K562 (cell line): ENCODE measurements around the gene ECI1. TPM values are rescaled to one million over a fixed set of nuclear protein-coding genes. Genes with fewer than 3 reads are reported as not detected.

Source experiments
- CBFB ChIP-seq: sonication (generic); formaldehyde crosslinking; IDR thresholded peaks from 2 replicates; pipeline ENCODE4 v1.4.0; 2020; ENCODE audit warnings: mild to moderate bottlenecking, missing genetic modification reagents
- CEBPZ ChIP-seq: fragments of 150-350 bp; IDR thresholded peaks from 2 replicates; pipeline ENCODE4 v1.6.1; 2014; ENCODE audit warnings: low read depth, mild to moderate bottlenecking, low read length, borderline replicate concordance
- ELK1 ChIP-seq: sonication (generic); formaldehyde crosslinking; IDR thresholded peaks from 2 replicates; pipeline ENCODE4 v1.8.1; 2022; ENCODE audit warnings: missing genetic modification reagents
- ILK ChIP-seq: fragments of 450-650 bp; IDR thresholded peaks from 2 replicates; pipeline ENCODE4 v1.6.1; 2016; ENCODE audit warnings: missing genetic modification characterization, low read depth, mild to moderate bottlenecking, missing compliant biosample characterization, moderate library complexity, borderline replicate concordance
- L3MBTL2 ChIP-seq: fragments of 450-650 bp; IDR thresholded peaks from 2 replicates; pipeline ENCODE4 v1.6.1; 2016; ENCODE audit warnings: mild to moderate bottlenecking, moderate library complexity
- MCM5 ChIP-seq: fragments of 450-650 bp; IDR thresholded peaks from 2 replicates; pipeline ENCODE4 v1.6.1; 2016; ENCODE audit warnings: low read depth
- NFE2 ChIP-seq: IDR thresholded peaks from 2 replicates; pipeline ENCODE4 v1.6.1; 2014; ENCODE audit warnings: antibody characterized with exemption, low read depth
- OTX1 ChIP-seq: fragments of 450-650 bp; formaldehyde crosslinking; IDR thresholded peaks from 2 replicates; pipeline ENCODE4 v1.4.0; 2022; ENCODE audit warnings: mild to moderate bottlenecking
- PCBP2 ChIP-seq: fragments of 200-400 bp; formaldehyde crosslinking; IDR thresholded peaks from 2 replicates; pipeline ENCODE4 v1.6.1; 2018; ENCODE audit warnings: low read length, low read depth, mild to moderate bottlenecking, moderate library complexity; ENCODE audit not compliant: poor library complexity, severe bottlenecking
- PHTF2 ChIP-seq: fragments of 250-450 bp; sonication (Bioruptor Pico); IDR thresholded peaks from 2 replicates; pipeline ENCODE4 v1.5.0; 2021; ENCODE audit warnings: mild to moderate bottlenecking
- RCOR1 ChIP-seq, 2 experiments: IDR thresholded peaks; 2 replicates each; pipeline ENCODE4 v1.6.1; 2012; ENCODE audit warnings: low read depth in 2 of 2, low read length in 2 of 2, borderline replicate concordance in 1 of 2, improper control_type of control experiment in 1 of 2
- SNAPC5 ChIP-seq: fragments of 250-450 bp; sonication (Bioruptor Pico); IDR thresholded peaks from 2 replicates; pipeline ENCODE4 v1.8.0; 2021; ENCODE audit warnings: moderate library complexity, mild to moderate bottlenecking, inconsistent platforms
- SOX6 ChIP-seq: fragments of 450-650 bp; IDR thresholded peaks from 2 replicates; pipeline ENCODE4 v1.6.1; 2014; ENCODE audit warnings: mild to moderate bottlenecking
- UBTF ChIP-seq, 2 experiments: IDR thresholded peaks; 2 replicates each; pipeline ENCODE4 v1.6.1; 2012; ENCODE audit warnings: improper control_type of control experiment in 2 of 2, low read depth in 2 of 2, low read length in 2 of 2, borderline replicate concordance in 1 of 2
- ZBTB49 ChIP-seq: sonication (generic); formaldehyde crosslinking; IDR thresholded peaks from 2 replicates; pipeline ENCODE4 v1.8.0; 2022; ENCODE audit warnings: missing genetic modification reagents, mild to moderate bottlenecking, borderline replicate concordance
- ZNF232 ChIP-seq: sonication (generic); formaldehyde crosslinking; IDR thresholded peaks from 2 replicates; pipeline ENCODE4 v1.8.0; 2022; ENCODE audit warnings: mild to moderate bottlenecking, missing genetic modification reagents
- polyA plus RNA-seq, 8 experiments: library from polyadenylated mRNA; depleted of rRNA in 4 of 8; stranded (reverse) in 5 of 8; unstranded in 3 of 8; fragments of >200 nt; fragmentation: Nextera tagmentation in 2 of 8; fragmentation: Illumina TruSeq in 1 of 8; extraction: Ambion mirVana in 2 of 8; extraction: Trizol in 1 of 8; gene quantifications; 2 replicates each; pipeline versions ENCODE4 v1.2.1 to v1.2.3, GENCODE V29; 2011 to 2014; ENCODE audit warnings: inconsistent platforms in 1 of 8, missing spikeins in 1 of 8
- total RNA-seq, 7 experiments: library from RNA; depleted of rRNA in 6 of 7; stranded (reverse); fragments of >200 nt in 6 of 7; fragmentation: Illumina TruSeq in 2 of 7; extraction: Trizol in 2 of 7; gene quantifications; 2 replicates each; pipeline versions ENCODE4 v1.2.1 to v1.2.3, GENCODE V29; 2011 to 2021; ENCODE audit warnings: low replicate concordance in 1 of 7

Gene ECI1
- total and polyA plus RNA-seq, 9 of the 15 experiments (the other 6 are each of a cell fraction or from before 2014, with no cell fraction given) = 4.7 to 189 (median 54.0) TPM

GRCh38 chr16:2210386-2211365 is 40.7 kb downstream of the ECI1 start, which contains the start of gene BRICD5 (continued):
- TF ChIP-seq CBFB (CRISPR knock-in tag) (no peak), SNAPC5 (CRISPR knock-in tag) (no peak), SOX6 (no peak), CEBPZ (no peak), ILK (tag) (no peak), L3MBTL2 (no peak), OTX1 (no peak), UBTF (IDR thresholded peaks at IDR 0.05; ENCODE audit: borderline replicate concordance in 1 of 2, low read depth in 2 of 2, low read length in 2 of 2) (0 out of 4 replicates have a peak, but pooled peaks of 1 of the 2 experiments have one; percentile 52), PHTF2 (CRISPR knock-in tag) (no peak), PCBP2 (no peak), ZNF232 (CRISPR knock-in tag) (no peak), MCM5 (no peak), RCOR1 (IDR thresholded peaks at IDR 0.05; ENCODE audit: borderline replicate concordance in 1 of 2, low read depth in 2 of 2, low read length in 2 of 2) (0 out of 4 replicates have a peak, but pooled peaks of 1 of the 2 experiments have one; percentile 38), NFE2 (no peak), ZBTB49 (CRISPR knock-in tag) (no peak), ELK1 (CRISPR knock-in tag) (no peak)
